ENCODE results near the gene SPOCK1. TPM values are rescaled to one million over a fixed set of nuclear protein-coding genes. Genes with fewer than 3 reads are reported as not detected.

The SPOCK1 gene
- total RNA-seq, 2 experiments from 2014 or later = 0.42 TPM; not detected in 1

DNA sequence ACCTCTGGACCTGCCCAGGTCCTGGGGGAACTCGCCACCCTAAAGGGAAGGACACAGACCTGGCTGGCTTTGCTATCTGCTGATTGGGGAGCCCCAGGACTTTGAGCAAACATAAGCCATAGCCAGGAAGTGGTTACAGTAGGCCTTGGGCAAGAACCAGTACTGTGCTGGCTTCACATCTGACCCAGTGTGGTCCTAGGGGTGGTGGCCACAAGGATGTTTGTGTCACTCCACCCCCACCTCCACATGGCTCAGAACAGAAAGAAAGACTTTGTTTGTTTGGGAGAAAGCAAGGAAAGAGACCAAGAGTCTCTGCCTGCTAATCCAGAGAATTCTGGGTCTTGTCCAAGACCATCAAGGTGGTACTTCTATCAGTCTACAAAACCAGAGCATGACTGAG is 334.2 kb downstream of the SPOCK1 start:
- no peaks in the 10 kb centered on the region for H3K36me3 Mint-ChIP-seq (ENCODE audit: low read depth)
- H3K27ac Mint-ChIP-seq = no peak overlapping the region
- H3K9me3 Mint-ChIP-seq = peaks cover 1% of the 10 kb centered on the region
- H3K4me1 Mint-ChIP-seq (ENCODE audit: low read depth) = no peaks in the 10 kb centered on the region
- CTCF ChIA-PET = no interaction called here
- intact Hi-C loops (cut with micrococcal nuclease) = no loop called here
- peaks cover 10% of the 10 kb centered on the region for H3K27me3 Mint-ChIP-seq (ENCODE audit: low read depth)
- DNase-seq = no peak
- no peak overlapping the region for H3K4me3 Mint-ChIP-seq

DNA sequence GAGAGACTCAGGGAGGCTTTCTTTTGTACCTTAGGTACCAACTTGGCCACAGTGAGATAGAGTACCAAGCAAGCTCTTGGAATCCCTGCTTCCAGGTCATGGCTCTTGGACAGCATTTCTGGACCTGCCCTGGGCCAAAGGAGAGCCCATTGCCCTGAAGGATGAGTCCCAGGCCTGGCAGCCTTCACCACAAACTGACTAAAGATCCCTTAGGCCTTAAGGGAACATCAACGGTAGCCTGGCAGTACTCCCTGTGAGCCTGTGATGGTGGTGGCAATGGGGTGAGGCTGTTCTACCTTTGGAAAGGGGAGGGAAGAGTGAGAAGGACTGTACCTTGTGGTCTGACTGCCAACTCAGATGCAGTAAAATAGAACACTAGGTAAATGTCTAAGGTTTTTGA is 334.6 kb downstream of the SPOCK1 start:
- H3K4me3 Mint-ChIP-seq = no peak overlapping the region
- no peaks in the 10 kb centered on the region for H3K36me3 Mint-ChIP-seq (ENCODE audit: low read depth)
- H3K4me1 Mint-ChIP-seq (ENCODE audit: low read depth) = no peaks in the 10 kb centered on the region
- intact Hi-C loops (cut with micrococcal nuclease) = no loop called here
- CTCF ChIA-PET = no interaction called here
- peaks cover 3% of the 10 kb centered on the region for H3K9me3 Mint-ChIP-seq
- no peak for DNase-seq
- peaks cover 10% of the 10 kb centered on the region for H3K27me3 Mint-ChIP-seq (ENCODE audit: low read depth)
- H3K27ac Mint-ChIP-seq = no peak overlapping the region

DNA sequence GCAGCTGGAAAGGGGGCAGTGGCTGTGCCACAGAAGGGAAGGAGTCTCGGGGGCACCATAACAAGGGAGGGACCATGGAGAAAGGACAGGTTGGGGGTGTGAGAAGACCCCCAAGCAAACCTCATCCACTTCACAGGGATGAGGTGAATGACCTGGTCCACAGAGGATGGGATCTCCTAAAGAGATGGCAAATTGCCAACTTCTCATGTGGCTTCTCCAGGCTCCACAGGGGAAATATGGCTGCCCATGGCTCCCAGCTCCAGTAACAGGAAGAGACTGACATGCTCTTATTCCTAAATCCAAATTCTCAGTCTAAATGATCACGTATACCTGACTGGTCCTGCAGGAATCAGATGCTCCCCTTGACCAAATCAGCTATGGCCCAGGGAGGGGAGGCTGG is 340.4 kb downstream of the SPOCK1 start:
- peaks cover 3% of the 10 kb centered on the region for H3K9me3 Mint-ChIP-seq
- CTCF ChIA-PET = interaction anchor here (0.7 kb wide), 1 partner anchor 162 kb away, joined by 3 read pairs; no protein-coding TSS in a partner anchor
- H3K27ac Mint-ChIP-seq = no peak overlapping the region
- no peak overlapping the region for H3K4me3 Mint-ChIP-seq
- H3K4me1 Mint-ChIP-seq (ENCODE audit: low read depth) = no peaks in the 10 kb centered on the region
- H3K36me3 Mint-ChIP-seq (ENCODE audit: low read depth) = no peaks in the 10 kb centered on the region
- no peak for DNase-seq
- intact Hi-C loops (cut with micrococcal nuclease) = no loop called here
- no peaks in the 10 kb centered on the region for H3K27me3 Mint-ChIP-seq (ENCODE audit: low read depth)

DNA sequence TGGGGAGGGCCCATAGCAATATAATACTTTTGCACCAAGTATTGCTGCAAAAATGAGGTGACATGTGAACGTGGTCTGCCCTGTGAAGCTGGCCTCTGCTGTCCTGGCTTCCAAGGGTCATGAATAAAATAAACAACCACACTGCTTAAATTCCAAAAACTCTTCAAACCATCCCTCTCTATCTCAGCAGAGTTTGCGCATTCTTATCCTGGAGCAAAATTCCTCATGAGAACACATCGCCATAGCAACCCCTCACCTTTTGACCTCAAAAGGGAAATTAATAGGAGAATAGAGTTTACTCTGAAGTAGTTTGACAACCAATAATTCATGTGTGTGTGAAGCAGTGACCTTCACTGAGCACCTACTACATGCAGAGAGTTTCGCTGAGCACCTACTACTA is 342.9 kb downstream of the SPOCK1 start:
- Mint-ChIP-seq H3K36me3 (ENCODE audit: low read depth) (no peaks in the 10 kb centered on the region), H3K9me3 (peaks cover 3% of the 10 kb centered on the region), H3K4me3 (no peak overlapping the region), H3K27ac (no peak overlapping the region), H3K4me1 (ENCODE audit: low read depth) (no peaks in the 10 kb centered on the region), H3K27me3 (ENCODE audit: low read depth) (no peaks in the 10 kb centered on the region)
- intact Hi-C loops (cut with micrococcal nuclease) = no loop called here
- no peak for DNase-seq
- CTCF ChIA-PET = no interaction called here

DNA sequence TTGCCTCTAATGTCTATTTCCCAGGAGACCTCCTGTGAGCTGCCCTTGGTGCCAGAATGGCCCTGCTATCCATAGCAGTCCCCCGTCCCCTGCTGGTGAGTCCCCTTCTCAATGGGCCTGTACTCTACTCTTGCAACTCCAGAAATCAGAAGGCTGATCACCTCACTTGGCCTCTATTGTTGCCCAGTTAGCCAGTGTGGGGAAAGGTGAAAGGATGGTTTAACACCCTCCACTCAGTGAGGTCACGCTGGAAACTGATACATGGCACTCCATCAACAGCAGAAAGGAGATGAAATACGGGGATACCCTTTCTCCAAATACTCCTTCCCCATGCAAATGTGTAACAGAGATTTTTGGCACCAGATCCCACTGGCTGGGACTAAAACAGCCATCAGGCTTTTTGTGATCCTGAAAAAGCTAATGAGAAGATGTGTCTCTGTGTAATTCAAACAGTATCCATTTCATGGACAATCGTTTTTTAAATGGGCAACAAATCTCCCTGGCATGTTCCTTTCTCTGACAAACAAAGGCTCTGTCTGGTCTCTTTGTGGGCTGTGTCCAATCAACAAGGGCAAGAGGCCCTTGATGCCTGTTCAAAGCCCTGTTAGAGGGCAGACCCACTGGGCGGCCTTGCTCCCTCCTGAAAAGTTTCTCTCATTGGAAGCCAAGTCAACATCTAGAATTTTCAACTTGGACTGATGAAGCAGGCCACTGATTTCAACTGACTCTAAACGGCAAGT is 343.7 kb downstream of the SPOCK1 start:
- H3K27me3 Mint-ChIP-seq (ENCODE audit: low read depth) = no peaks in the 10 kb centered on the region
- intact Hi-C loops (cut with micrococcal nuclease) = no loop called here
- CTCF ChIA-PET = no interaction called here
- H3K4me3 Mint-ChIP-seq = no peak overlapping the region
- DNase-seq = no peak
- H3K27ac Mint-ChIP-seq = no peak overlapping the region
- no peaks in the 10 kb centered on the region for H3K36me3 Mint-ChIP-seq (ENCODE audit: low read depth)
- H3K9me3 Mint-ChIP-seq = peaks cover 3% of the 10 kb centered on the region
- no peaks in the 10 kb centered on the region for H3K4me1 Mint-ChIP-seq (ENCODE audit: low read depth)

DNA sequence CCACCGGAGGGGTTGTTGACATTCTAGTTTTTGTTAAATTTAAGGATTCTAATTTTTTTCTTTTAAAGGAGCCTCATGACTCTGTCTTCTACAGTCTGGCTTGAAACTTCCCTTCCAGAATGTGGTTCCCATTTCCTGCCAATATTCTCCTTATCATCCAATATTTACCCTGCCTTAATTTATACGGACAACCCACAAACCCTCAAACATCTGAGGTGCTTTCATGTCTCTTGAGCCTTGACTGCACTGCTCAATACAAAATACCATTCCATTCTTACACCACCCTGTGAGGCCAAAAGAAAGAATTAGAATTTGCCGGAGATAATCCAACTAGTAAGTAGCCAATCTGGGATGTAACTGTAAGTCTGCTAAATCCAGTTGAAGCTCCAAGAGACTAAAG is 346.5 kb downstream of the SPOCK1 start:
- Mint-ChIP-seq H3K4me3 (no peak overlapping the region), H3K9me3 (no peaks in the 10 kb centered on the region), H3K27ac (no peak overlapping the region), H3K4me1 (ENCODE audit: low read depth) (no peaks in the 10 kb centered on the region), H3K27me3 (ENCODE audit: low read depth) (peaks cover 5% of the 10 kb centered on the region), H3K36me3 (ENCODE audit: low read depth) (no peaks in the 10 kb centered on the region)
- no peak for DNase-seq
- intact Hi-C loops (cut with micrococcal nuclease) = no loop called here
- CTCF ChIA-PET = no interaction called here

DNA sequence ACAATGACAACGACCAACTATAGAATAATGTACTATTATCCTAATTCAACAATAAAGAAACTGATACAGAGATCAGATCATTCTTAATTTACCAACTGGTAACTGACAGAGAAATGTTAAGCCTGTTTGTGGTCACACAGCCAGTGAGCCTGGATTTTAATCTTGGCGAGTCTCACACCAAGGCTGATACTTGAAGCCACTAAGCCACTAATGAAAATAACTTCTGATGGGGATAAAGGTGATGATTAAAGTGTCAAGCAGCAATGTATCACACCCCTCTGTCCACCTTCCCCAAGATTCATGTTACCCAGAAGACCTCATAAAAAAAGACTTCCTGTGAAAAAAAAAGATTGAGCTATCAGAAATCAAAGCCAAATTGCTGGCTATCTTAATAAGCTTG is 350.5 kb downstream of the SPOCK1 start:
- Mint-ChIP-seq H3K36me3 (ENCODE audit: low read depth) (no peaks in the 10 kb centered on the region), H3K9me3 (no peaks in the 10 kb centered on the region), H3K4me1 (ENCODE audit: low read depth) (no peaks in the 10 kb centered on the region), H3K27ac (no peak overlapping the region), H3K27me3 (ENCODE audit: low read depth) (peaks cover 7% of the 10 kb centered on the region), H3K4me3 (no peak overlapping the region)
- CTCF ChIA-PET = no interaction called here
- intact Hi-C loops (cut with micrococcal nuclease) = no loop called here
- DNase-seq = no peak

DNA sequence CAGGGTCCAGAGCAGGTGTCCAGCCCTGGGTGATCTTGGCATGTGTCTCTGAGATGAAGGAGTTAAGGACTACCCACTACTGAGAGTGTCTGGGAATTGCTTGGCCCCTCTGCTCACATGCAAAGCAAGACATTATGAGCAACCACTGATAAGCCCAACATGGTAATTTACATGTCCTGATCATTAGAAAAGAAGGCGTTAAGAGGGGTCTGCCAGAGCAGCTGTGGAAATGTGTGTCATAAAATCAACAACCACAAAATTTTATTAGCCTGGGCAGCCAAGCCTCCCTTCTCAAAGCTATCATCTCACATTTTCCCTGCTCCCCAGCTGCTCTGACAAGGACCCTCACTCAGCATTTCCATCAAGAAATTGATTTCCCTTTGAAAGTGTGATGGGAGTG is 351.0 kb downstream of the SPOCK1 start:
- Mint-ChIP-seq H3K27ac (no peak overlapping the region), H3K9me3 (no peaks in the 10 kb centered on the region), H3K4me3 (no peak overlapping the region), H3K27me3 (ENCODE audit: low read depth) (peaks cover 7% of the 10 kb centered on the region), H3K36me3 (ENCODE audit: low read depth) (no peaks in the 10 kb centered on the region), H3K4me1 (ENCODE audit: low read depth) (no peaks in the 10 kb centered on the region)
- no peak for DNase-seq
- intact Hi-C loops (cut with micrococcal nuclease) = no loop called here
- CTCF ChIA-PET = no interaction called here

DNA sequence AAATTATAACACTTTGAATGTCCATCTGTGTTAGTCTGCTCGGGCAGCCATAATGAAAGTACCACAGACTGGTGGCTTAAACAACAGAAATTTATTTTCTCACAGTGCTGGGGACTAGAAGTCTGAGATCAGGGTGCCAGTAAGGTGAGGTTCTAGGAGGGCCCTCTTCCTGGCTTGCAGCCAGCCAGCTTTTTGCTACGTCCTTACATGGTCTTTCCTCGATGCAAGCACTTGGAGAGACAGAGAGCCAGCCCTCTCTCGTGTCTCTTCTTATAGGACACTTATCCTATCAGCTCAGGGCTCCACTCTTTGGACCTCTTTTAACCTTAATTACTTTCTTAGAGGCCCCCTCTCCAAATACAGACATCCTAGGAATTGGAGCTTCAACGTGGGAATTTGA is 351.8 kb downstream of the SPOCK1 start:
- Mint-ChIP-seq H3K9me3 (no peaks in the 10 kb centered on the region), H3K4me3 (no peak overlapping the region), H3K4me1 (ENCODE audit: low read depth) (no peaks in the 10 kb centered on the region), H3K27ac (no peak overlapping the region), H3K36me3 (ENCODE audit: low read depth) (no peaks in the 10 kb centered on the region), H3K27me3 (ENCODE audit: low read depth) (peaks cover 7% of the 10 kb centered on the region)
- no peak for DNase-seq
- intact Hi-C loops (cut with micrococcal nuclease) = no loop called here
- CTCF ChIA-PET = interaction anchor here (0.5 kb wide), 1 partner anchor 808 kb away, joined by 3 read pairs; no protein-coding TSS in a partner anchor

DNA sequence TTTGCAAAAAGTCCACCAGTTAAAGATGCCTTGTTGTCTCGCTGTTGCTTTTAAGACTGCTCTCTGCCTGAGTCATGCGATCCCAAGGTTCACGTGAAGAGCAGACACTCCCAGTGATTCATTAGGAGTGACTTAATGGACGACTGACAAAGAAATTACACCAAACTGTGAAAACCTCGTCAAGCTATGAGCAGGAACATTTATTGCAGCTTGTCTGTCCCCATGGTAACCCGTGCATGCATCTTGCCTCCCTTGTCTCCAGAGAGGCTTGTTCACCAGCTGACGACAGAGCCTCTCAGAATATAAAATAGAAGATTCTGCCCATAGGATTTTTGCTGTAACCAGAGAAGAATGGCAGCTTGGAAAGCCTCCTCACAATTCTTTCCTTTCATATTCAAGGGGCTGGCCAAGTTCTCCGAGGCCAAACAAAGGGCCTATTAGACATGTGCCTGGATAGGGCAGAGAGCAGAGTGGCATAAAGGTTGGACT is 352.7 kb downstream of the SPOCK1 start:
- DNase-seq = no peak
- Mint-ChIP-seq H3K36me3 (ENCODE audit: low read depth) (no peaks in the 10 kb centered on the region), H3K4me1 (ENCODE audit: low read depth) (no peaks in the 10 kb centered on the region), H3K27ac (no peak overlapping the region), H3K4me3 (no peak overlapping the region), H3K27me3 (ENCODE audit: low read depth) (peaks cover 7% of the 10 kb centered on the region), H3K9me3 (no peaks in the 10 kb centered on the region)
- CTCF ChIA-PET = no interaction called here
- intact Hi-C loops (cut with micrococcal nuclease) = no loop called here

DNA sequence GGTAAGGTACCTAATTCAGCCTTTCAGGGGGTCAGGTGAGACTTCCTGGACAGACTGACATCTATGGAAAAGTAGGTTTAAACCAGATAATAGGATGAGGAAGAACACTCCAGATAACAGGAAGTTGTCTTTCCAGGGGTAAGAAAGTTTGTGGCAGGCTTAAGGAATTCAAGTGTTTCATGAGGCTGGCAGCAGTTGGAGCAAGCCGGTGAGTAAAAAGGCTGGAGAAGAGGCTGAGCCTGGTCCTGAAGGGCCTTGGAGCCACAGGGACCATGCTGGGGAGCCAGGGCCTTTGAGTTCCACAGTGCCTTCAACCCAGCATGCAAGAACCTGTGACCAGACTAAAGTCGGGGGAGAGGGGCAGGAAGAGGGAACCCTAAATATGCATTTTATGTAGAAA is 353.4 kb downstream of the SPOCK1 start:
- CTCF ChIA-PET = no interaction called here
- DNase-seq = no peak
- H3K4me1 Mint-ChIP-seq (ENCODE audit: low read depth) = no peaks in the 10 kb centered on the region
- no peaks in the 10 kb centered on the region for H3K36me3 Mint-ChIP-seq (ENCODE audit: low read depth)
- intact Hi-C loops (cut with micrococcal nuclease) = no loop called here
- H3K9me3 Mint-ChIP-seq = no peaks in the 10 kb centered on the region
- H3K27me3 Mint-ChIP-seq (ENCODE audit: low read depth) = peaks cover 7% of the 10 kb centered on the region
- H3K4me3 Mint-ChIP-seq = no peak overlapping the region
- no peak overlapping the region for H3K27ac Mint-ChIP-seq

DNA sequence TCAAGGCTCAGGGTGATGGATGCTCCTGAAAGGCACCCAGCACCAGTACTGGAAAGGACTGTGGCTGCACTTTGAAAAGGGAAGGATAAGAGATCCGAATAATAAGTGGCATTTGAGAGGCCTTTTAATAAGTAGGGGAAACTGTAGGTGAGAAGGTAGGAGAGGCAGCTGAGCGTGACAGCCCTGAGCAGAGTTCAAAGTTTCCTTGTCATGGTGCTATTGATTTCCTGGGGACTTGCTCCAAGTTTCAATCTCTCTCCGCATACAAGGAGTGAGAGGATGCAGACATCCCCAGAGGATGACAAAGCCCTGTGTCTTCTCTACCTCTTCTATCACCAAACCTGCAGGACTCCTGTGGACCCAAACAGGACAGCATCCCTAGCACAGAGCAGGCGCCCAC is 354.5 kb downstream of the SPOCK1 start:
- CTCF ChIA-PET = no interaction called here
- Mint-ChIP-seq H3K4me1 (ENCODE audit: low read depth) (no peaks in the 10 kb centered on the region), H3K9me3 (no peaks in the 10 kb centered on the region), H3K36me3 (ENCODE audit: low read depth) (no peaks in the 10 kb centered on the region), H3K27me3 (ENCODE audit: low read depth) (peaks cover 7% of the 10 kb centered on the region), H3K4me3 (no peak overlapping the region), H3K27ac (no peak overlapping the region)
- intact Hi-C loops (cut with micrococcal nuclease) = no loop called here
- DNase-seq = no peak

DNA sequence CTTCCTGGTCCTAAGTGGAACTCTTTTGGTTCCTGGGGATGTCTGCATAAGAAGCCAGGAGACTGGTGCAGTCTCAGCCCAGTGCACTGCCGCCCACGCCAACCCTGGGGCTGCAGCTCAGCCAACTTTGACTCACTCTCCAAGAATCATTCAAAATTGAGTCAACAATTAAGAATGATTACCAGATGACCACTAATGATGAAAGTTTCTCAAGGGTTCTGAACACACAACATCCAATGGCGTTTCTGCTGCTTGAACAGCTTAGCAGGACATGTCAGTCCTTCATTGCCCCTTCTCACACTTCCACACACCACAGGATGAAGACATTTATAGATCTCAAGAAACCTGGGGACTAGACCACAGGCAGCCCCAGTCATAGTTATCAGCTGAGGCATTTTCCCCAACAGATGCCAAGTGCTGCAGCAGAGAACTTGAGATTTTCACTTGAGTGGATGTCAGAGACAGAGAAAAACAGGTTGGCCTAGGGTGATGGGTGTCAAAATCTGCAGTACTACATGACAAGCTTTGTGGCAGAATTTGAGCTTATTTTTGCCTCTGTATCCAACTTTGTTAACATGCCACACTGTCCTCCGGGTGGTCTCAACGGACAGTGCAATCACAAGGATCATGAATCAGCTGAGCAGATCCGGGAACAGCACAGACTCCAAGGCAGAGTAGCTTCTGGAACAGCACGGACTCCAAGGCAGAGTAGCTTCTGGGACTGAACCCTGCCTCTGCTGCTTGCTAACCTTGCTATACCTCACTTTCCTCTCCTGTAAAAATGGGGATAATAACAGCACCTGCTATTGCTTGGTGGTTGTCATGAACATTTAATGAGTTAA is 356.1 kb downstream of the SPOCK1 start:
- Mint-ChIP-seq H3K9me3 (no peaks in the 10 kb centered on the region), H3K36me3 (ENCODE audit: low read depth) (no peaks in the 10 kb centered on the region), H3K4me1 (ENCODE audit: low read depth) (no peaks in the 10 kb centered on the region), H3K4me3 (no peak overlapping the region), H3K27me3 (ENCODE audit: low read depth) (peaks cover 6% of the 10 kb centered on the region), H3K27ac (no peak overlapping the region)
- intact Hi-C loops (cut with micrococcal nuclease) = no loop called here
- CTCF ChIA-PET = no interaction called here
- no peak for DNase-seq
